Small intestine (tissue), 16 donors: ENCODE results near the gene TRIM51. TPM values are rescaled to one million over a fixed set of nuclear protein-coding genes. Genes with fewer than 3 reads are reported as not detected.
"Not testable (repeated sequence)": the region's sequence is repeated elsewhere in the genome, so short reads cannot be mapped to it uniquely, and the experiment has no call there.

Source experiments
- DNase-seq, 2 donors: peaks; one replicate each; pipeline versions ENCODE4 v3.0.0 to v3.0.0-alpha.2; 2013
- FAIRE-seq: peaks from 2 replicates; lab custom pipeline; 2012; peaks lifted over from hg19 to GRCh38; lab: Jason Lieb, UNC
- H3K27ac ChIP-seq, 3 donors: one replicate each; pipeline ENCODE4 v1.5.1; 2013; ENCODE audit warnings: low read length in 2 of 3, mild to moderate bottlenecking in 2 of 3, control low read depth in 1 of 3, inconsistent platforms in 1 of 3, low read depth in 1 of 3, moderate library complexity in 1 of 3
- H3K27me3 ChIP-seq, 3 donors: one replicate each; pipeline ENCODE4 v1.6.1; 2013; ENCODE audit warnings: low read length in 3 of 3, inconsistent platforms in 1 of 3; ENCODE audit not compliant: control insufficient read depth in 3 of 3, insufficient read depth in 3 of 3
- H3K36me3 ChIP-seq, 3 donors: one replicate each; pipeline ENCODE4 v1.6.1; 2013; ENCODE audit warnings: low read length in 3 of 3, inconsistent platforms in 1 of 3, low read depth in 1 of 3, mild to moderate bottlenecking in 1 of 3, moderate library complexity in 1 of 3; ENCODE audit not compliant: control insufficient read depth in 3 of 3, insufficient read depth in 2 of 3
- H3K4me1 ChIP-seq, 3 donors: one replicate each; pipeline ENCODE4 v1.6.1; 2013; ENCODE audit warnings: low read length in 2 of 3, inconsistent platforms in 1 of 3, low read depth in 1 of 3, mild to moderate bottlenecking in 1 of 3, moderate library complexity in 1 of 3; ENCODE audit not compliant: control insufficient read depth in 3 of 3, insufficient read depth in 2 of 3
- H3K4me3 ChIP-seq, 3 donors: one replicate each; pipeline ENCODE4 v1.5.1; 2013; ENCODE audit warnings: low read length in 3 of 3, control low read depth in 1 of 3, inconsistent platforms in 1 of 3, low read depth in 1 of 3, mild to moderate bottlenecking in 1 of 3, moderate library complexity in 1 of 3
- H3K9me3 ChIP-seq, 2 donors: one replicate each; pipeline ENCODE4 v1.6.1; 2013; ENCODE audit warnings: low read depth in 1 of 2, low read length in 1 of 2; ENCODE audit not compliant: control insufficient read depth in 2 of 2, insufficient read depth in 1 of 2
- WGBS, 3 donors: extraction: QIAGEN DNeasy Blood & Tissue Kit; methylation state at CpG; one replicate each; pipeline ENCODE4 v1.1.7; 2013; 5-methylcytosine and 5-hydroxymethylcytosine counted together
- long read RNA-seq, 10 donors: transcript quantifications; one replicate each; lab custom pipeline, GENCODE V29; 2026
- polyA plus RNA-seq, 4 donors: library from polyadenylated mRNA; stranded (reverse) in 3 of 4; unstranded in 1 of 4; fragments of 200-250 nt in 3 of 4; fragments of 120-200 nt in 1 of 4; gene quantifications; one replicate each; pipeline versions ENCODE4 v1.2.1 to v1.2.3, GENCODE V29; 2013
- donor health status: healthy with polysubstance abuse.
- donor health status: control.
- donor health status: control.
- donor health status: Bipolar disorder and iron deficiency.
- donor health status: healthy.

The TRIM51 gene, protein sequence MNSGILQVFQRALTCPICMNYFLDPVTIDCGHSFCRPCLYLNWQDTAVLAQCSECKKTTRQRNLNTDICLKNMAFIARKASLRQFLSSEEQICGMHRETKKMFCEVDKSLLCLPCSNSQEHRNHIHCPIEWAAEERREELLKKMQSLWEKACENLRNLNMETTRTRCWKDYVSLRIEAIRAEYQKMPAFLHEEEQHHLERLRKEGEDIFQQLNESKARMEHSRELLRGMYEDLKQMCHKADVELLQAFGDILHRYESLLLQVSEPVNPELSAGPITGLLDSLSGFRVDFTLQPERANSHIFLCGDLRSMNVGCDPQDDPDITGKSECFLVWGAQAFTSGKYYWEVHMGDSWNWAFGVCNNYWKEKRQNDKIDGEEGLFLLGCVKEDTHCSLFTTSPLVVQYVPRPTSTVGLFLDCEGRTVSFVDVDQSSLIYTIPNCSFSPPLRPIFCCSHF
- not detected for polyA plus RNA-seq
- long read RNA-seq, donor 1 = 0 reads
- long read RNA-seq, donor 2 = 0 reads
- long read RNA-seq, donor 3 = 0 reads
- long read RNA-seq, donor 4 = 0 reads
- long read RNA-seq, donor 5 = 0 reads
- long read RNA-seq, donor 6 = 0 reads
- long read RNA-seq, donor 7 = 0 reads
- long read RNA-seq, donor 8 = 0 reads
- long read RNA-seq, donor 9 = 0 reads
- long read RNA-seq, donor 10 = 0 reads

DNA sequence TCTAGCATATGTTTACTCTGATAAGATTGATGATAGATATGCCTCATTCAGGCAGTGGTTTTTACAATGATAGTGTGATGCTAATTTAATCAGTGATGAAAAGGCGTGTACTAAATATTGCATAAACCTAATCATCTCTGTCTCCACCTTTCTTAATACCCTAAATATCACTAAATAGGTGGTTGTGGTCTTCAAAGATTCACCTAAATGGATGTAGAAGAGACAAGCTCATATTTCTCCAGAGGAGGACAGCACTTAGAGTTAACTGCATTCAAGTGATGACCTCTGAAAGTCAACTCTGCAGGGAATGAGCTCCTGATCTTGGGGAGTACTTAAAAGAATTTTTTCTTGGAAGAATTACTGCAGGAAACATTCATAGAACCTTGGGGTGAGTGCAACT, at the start of gene TRIM51:
TRIM51 (plus strand) TSS at position 301 of the 400 bp plus-strand sequence. CDS start 2,132 bp downstream, outside the sequence.
- DNase-seq, H3K27ac ChIP-seq, H3K4me1 ChIP-seq, H3K27me3 ChIP-seq, FAIRE-seq, H3K36me3 ChIP-seq, H3K9me3 ChIP-seq, H3K4me3 ChIP-seq: not testable (repeated sequence)
- WGBS, 3 donors = 64 to 75% (median 68%) methylated on average over 1 of the region's 1 CpG

DNA sequence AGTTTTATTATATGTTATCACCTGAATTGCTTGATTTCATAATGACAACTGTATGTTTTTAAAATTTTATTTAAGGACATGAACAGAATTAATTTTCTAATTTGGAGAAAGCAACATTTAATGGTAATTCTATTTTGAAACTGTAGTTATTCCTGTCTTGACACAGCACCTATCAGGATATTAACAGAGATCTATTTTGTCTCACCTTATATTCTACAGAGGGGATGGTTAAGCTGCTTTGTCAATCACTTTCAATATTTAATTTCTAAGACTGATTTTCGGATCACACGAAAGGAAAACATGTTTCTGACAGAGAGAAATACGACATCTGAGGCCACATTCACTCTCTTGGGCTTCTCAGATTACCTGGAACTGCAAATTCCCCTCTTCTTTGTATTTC, 44.6 kb upstream of the TRIM51 start, which contains the start of gene OR5D16:
OR5D16 (plus strand) TSS at position 301 of the 400 bp plus-strand sequence; CDS start at position 301, 0 bp downstream.
- peaks cover 0 to 19% of the 10 kb centered on the region in 2 donors for H3K9me3 ChIP-seq
- H3K36me3 ChIP-seq = no peaks in the 10 kb centered on the region
- no peaks in the 10 kb centered on the region for H3K4me1 ChIP-seq
- H3K27ac ChIP-seq = no peak within 1 kb of the TSS
- 21 to 31% (median 23%) methylated on average over 3 of the region's 3 CpGs for WGBS, 3 donors
- no peak within 1 kb of the TSS for H3K4me3 ChIP-seq
- no peak for DNase-seq
- no peak for FAIRE-seq
- H3K27me3 ChIP-seq = no peaks in the 10 kb centered on the region

DNA sequence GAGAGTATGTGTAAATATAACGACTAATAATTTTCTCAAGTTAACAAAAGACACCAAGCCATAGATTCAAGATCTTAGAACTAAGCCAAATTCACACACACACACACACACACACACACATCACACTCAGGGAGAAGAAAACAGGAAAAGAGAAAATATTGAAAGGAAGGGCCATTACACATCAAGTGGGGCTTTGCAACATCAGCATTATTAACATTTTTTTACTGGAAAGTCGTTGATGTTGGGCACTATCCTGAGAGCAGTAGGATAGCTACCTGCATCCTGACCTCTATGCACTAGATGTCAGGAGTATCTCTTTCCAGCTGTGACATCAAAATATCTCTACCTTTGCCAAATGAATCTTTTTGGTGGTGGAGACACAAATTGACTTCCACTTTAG, 35.6 kb upstream of the TRIM51 start:
- no peak for DNase-seq
- no peaks in the 10 kb centered on the region for H3K36me3 ChIP-seq
- FAIRE-seq = no peak

DNA sequence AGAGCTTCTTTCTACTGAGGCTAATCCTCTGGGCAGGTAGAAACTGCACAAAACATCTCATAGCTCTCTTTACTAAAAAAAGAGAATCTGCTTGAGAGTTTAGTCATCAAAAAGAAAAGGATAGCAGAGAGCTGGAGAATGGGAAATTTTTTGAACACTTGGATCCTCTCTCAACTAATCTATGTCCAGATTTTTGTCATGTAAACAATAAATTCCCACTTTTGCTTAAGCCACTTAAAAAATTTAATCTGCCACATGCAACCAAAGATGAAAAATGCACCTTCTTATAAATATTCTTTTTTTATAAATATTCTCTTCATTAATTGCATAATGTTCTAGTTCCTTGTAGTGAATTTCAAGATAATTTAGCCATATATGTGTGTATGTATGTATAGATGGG, 34.1 kb upstream of the TRIM51 start:
- no peaks in the 10 kb centered on the region for H3K4me1 ChIP-seq
- H3K4me3 ChIP-seq = no peak overlapping the region
- H3K27ac ChIP-seq = no peak overlapping the region
- no peak for FAIRE-seq
- DNase-seq = no peak
- H3K36me3 ChIP-seq = no peaks in the 10 kb centered on the region
- peaks cover 0 to 5% of the 10 kb centered on the region in 2 donors for H3K9me3 ChIP-seq
- H3K27me3 ChIP-seq = no peaks in the 10 kb centered on the region

More for the DNA sequence above, 35.6 kb upstream of the TRIM51 start:
- 24 to 48% (median 31%) methylated on average over 2 of the region's 2 CpGs for WGBS, 3 donors
- H3K9me3 ChIP-seq = peaks cover 0 to 5% of the 10 kb centered on the region in 2 donors
- no peak overlapping the region for H3K27ac ChIP-seq
- H3K4me3 ChIP-seq = no peak overlapping the region
- H3K27me3 ChIP-seq = no peaks in the 10 kb centered on the region
- no peaks in the 10 kb centered on the region for H3K4me1 ChIP-seq

DNA sequence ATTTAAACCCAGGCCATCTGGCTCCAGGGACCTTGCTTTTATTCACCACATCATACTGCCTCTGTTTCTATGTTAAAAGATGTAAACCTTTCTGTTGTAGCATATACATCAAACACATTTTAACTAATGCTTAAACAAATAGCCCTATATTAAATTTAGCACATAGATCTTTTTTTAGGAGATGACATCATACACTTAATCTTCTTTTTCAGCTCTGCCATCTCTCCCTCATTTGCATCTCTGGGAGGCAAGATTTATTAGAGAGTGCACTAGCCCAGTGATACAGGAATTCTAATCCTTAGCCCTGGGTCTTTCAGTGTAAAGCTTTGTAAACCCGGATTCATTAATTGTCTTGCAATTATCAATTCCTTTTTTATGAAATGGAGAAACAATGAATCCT, 31.0 kb upstream of the TRIM51 start:
- FAIRE-seq (no peak), DNase-seq (no peak)
- Histone ChIP-seq H3K9me3 (peaks cover 0 to 10% of the 10 kb centered on the region in 2 donors), H3K27ac (no peak overlapping the region), H3K36me3 (no peaks in the 10 kb centered on the region), H3K4me1 (no peaks in the 10 kb centered on the region), H3K4me3 (no peak overlapping the region), H3K27me3 (no peaks in the 10 kb centered on the region)
- 77 to 91% (median 84%) methylated on average over 1 of the region's 1 CpG for WGBS, 3 donors

DNA sequence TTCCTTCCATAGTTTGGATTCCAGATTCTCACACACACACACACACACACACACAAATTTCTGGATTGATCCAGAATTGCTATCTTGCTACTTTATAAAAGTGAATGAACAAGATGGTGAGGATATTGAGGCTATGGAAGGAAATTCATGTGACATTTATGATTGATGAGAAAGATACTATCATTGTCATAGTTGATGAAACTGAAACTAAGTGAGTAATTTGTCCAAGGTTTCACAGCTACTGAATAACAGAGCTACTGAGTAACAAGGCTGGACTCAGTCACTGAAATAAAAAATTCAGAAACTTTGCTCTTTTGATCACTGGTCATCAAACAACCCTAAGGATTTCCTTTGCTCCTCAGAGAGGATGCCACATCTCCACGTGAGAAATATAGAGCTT, 28.4 kb upstream of the TRIM51 start:
- Histone ChIP-seq H3K4me3 (no peak overlapping the region), H3K36me3 (no peaks in the 10 kb centered on the region), H3K4me1 (no peaks in the 10 kb centered on the region), H3K9me3 (peaks cover 0 to 12% of the 10 kb centered on the region in 2 donors), H3K27ac (no peak overlapping the region), H3K27me3 (no peaks in the 10 kb centered on the region)
- 9 to 27% (median 26%) methylated on average over 1 of the region's 1 CpG for WGBS, 3 donors
- no peak for DNase-seq
- FAIRE-seq = no peak

DNA sequence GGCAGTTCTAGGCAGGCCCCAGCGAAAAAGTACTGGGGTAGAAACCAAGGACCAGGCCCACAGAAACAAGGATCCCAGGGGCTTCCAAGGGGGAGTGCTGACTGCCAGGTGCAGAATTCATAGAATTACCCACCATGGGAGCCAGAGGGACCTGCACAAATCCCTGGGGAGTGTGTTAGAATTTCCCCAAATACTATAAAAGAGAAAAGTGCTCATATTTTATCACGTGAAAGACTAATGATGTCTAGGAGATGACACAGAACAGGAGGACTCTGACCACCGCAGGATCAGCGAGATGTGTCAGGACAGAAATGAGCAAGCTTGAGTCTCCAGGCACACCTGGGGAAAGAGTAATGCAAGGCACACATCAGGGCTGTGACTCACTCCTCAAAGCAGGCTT, 15.7 kb upstream of the TRIM51 start:
- H3K27me3 ChIP-seq, H3K27ac ChIP-seq, H3K4me3 ChIP-seq, H3K4me1 ChIP-seq, DNase-seq, FAIRE-seq, H3K36me3 ChIP-seq: not testable (repeated sequence)
- peaks cover 1 to 21% of the 10 kb centered on the region in 2 donors for H3K9me3 ChIP-seq
- WGBS, 3 donors = 79 to 87% (median 80%) methylated on average over 4 of the region's 4 CpGs

DNA sequence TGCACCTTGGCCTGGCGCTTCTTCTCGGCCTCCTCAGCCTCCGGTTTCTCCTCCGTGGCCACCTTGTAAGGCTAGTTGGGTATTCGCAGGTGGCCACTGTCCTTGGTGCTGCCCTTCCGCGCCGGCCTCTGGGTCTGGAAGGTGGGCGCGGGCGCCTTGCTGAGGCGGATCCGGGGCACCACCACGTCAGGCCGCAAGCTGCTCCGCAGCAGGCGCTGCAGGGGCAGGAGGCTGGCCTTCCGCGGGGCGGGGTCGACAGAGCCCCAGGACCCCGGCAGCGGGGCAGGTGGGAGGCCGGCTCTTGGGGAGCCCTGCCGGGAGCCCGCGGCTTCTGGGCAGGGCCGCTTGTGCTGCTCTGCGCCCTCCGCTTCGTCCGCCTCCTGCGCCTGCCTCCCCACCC, 10.4 kb upstream of the TRIM51 start:
- not testable (repeated sequence) for H3K27me3 ChIP-seq, H3K27ac ChIP-seq, DNase-seq, H3K4me1 ChIP-seq, H3K36me3 ChIP-seq, FAIRE-seq, H3K4me3 ChIP-seq
- 27 to 55% (median 38%) methylated on average over 25 to 33 of the region's 33 CpGs for WGBS, 3 donors
- peaks cover 1 to 26% of the 10 kb centered on the region in 2 donors for H3K9me3 ChIP-seq
